HepG2 (cell line): Measurements from ENCODE around the gene MSANTD4. TPM values are rescaled to one million over a fixed set of nuclear protein-coding genes. Genes with fewer than 3 reads are reported as not detected.

Source experiments
- ATAC-seq: fragments of 200-7000 bp; cut with Tn5 transposase; 3 replicates; pipeline ENCODE4 v1.9.1; 2020; ENCODE audit warnings: mild to moderate bottlenecking, moderate library complexity
- BruUV-seq: library from RNA; stranded (reverse); fragments of 400-500 nt; replicated peaks from 2 replicates; lab custom pipeline; 2021; lab: Mats Ljungman, UMichigan
- CTCF ChIA-PET: fragments of 300-600 bp; formaldehyde crosslinking; extraction: SDS; loops from one replicate; lab custom pipeline; 2021; ENCODE audit warnings: low total read pairs, inconsistent platforms, low intra/inter-chr PET ratio; lab: Yijun Ruan, JAX
- POLR2A ChIA-PET: fragments of 350-600 bp; sonication (Branson Sonifier 250); formaldehyde crosslinking; loops from one replicate; lab custom pipeline; 2020; ENCODE audit warnings: antibody characterized with exemption, inconsistent platforms; lab: Yijun Ruan, JAX
- DNase-seq: peaks from one replicate; pipeline ENCODE4 v3.0.0-alpha.2; 2015; ENCODE audit warnings: low spot score
- FAIRE-seq: peaks from 3 replicates; lab custom pipeline; 2011; peaks lifted over from hg19 to GRCh38; lab: Jason Lieb, UNC
- H2AFZ ChIP-seq: one replicate; pipeline ENCODE4 v1.6.1; 2011; ENCODE audit warnings: low read length, inconsistent platforms
- H3K27ac ChIP-seq: fragments of 300-600 bp; 3 replicates; pipeline ENCODE4 v1.8.0; 2011; ENCODE audit warnings: mixed run types, mild to moderate bottlenecking, mixed read lengths, low read length, inconsistent platforms; ENCODE audit not compliant: insufficient read depth; ENCODE audit errors: extremely low read length
- H3K27me3 ChIP-seq, 2 experiments: fragments of 200-600 bp in 1 of 2; 2 replicates in 1 of 2; 3 replicates in 1 of 2; pipeline versions ENCODE4 v1.6.0 to v1.8.0; 2011; ENCODE audit warnings: low read length in 2 of 2, mild to moderate bottlenecking in 2 of 2, moderate library complexity in 2 of 2, inconsistent platforms in 1 of 2; ENCODE audit not compliant: insufficient read depth in 2 of 2, control insufficient read depth in 1 of 2
- H3K36me3 ChIP-seq, 2 experiments: fragments of 200-600 bp in 1 of 2; replicated peaks in 1 of 2; 2 replicates in 1 of 2; 3 replicates in 1 of 2; pipeline versions ENCODE4 v1.5.1 to v1.8.0; 2011; ENCODE audit warnings: low read length in 2 of 2, inconsistent platforms in 1 of 2; ENCODE audit not compliant: insufficient read depth in 2 of 2, control insufficient read depth in 1 of 2
- H3K4me1 ChIP-seq: 2 replicates; pipeline ENCODE4 v1.5.1; 2012; ENCODE audit warnings: low read length, inconsistent platforms; ENCODE audit not compliant: insufficient read depth
- H3K4me2 ChIP-seq: 2 replicates; pipeline ENCODE4 v1.6.0; 2011; ENCODE audit warnings: low read depth, low read length, inconsistent platforms
- H3K4me3 ChIP-seq, 3 experiments: fragments of 200-600 bp in 1 of 3; sonication (generic), shearing (Covaris generic) in 1 of 3; replicated peaks in 1 of 3; 2 replicates each; pipeline ENCODE4 v1.5.1; 2011 to 2016; ENCODE audit warnings: low read length in 3 of 3, inconsistent platforms in 2 of 3, low read depth in 2 of 3, mild to moderate bottlenecking in 2 of 3, control low read depth in 1 of 3, mixed read lengths in 1 of 3; ENCODE audit not compliant: insufficient read depth in 1 of 3
- H3K79me2 ChIP-seq: one replicate; pipeline ENCODE4 v1.6.1; 2011; ENCODE audit warnings: low read length, inconsistent platforms; ENCODE audit not compliant: insufficient read depth
- H3K9ac ChIP-seq: 2 replicates; pipeline ENCODE4 v1.6.0; 2011; ENCODE audit warnings: mild to moderate bottlenecking, low read depth, low read length, inconsistent platforms; ENCODE audit not compliant: insufficient read depth
- H3K9me3 ChIP-seq: 2 replicates; pipeline ENCODE4 v1.5.1; 2012; ENCODE audit warnings: mild to moderate bottlenecking, low read length
- H4K20me1 ChIP-seq: 2 replicates; pipeline ENCODE4 v1.6.0; 2011; ENCODE audit warnings: inconsistent platforms, mild to moderate bottlenecking, low read length, moderate library complexity; ENCODE audit not compliant: insufficient read depth
- EZH2 ChIP-seq: conservative IDR thresholded peaks from 2 replicates; pipeline ENCODE4 v1.6.1; 2012; ENCODE audit warnings: mild to moderate bottlenecking, low read depth, low read length, moderate library complexity
- LRRFIP1 ChIP-seq: sonication (generic); formaldehyde crosslinking; conservative IDR thresholded peaks from 2 replicates; pipeline ENCODE4 v1.4.0; 2020; ENCODE audit warnings: missing genetic modification reagents
- MBD4 ChIP-seq: IDR thresholded peaks from 2 replicates; pipeline ENCODE4 v1.6.1; 2012; ENCODE audit warnings: low read length, inconsistent platforms, borderline replicate concordance
- PAF1 ChIP-seq: IDR thresholded peaks from 2 replicates; pipeline ENCODE4 v1.6.1; 2016; ENCODE audit warnings: missing genetic modification reagents, missing compliant biosample characterization
- PITX1 ChIP-seq: sonication (generic); formaldehyde crosslinking; IDR thresholded peaks from 2 replicates; pipeline ENCODE4 v1.5.1; 2020; ENCODE audit warnings: mild to moderate bottlenecking, missing genetic modification reagents
- RBM39 ChIP-seq: fragments of 200-400 bp; formaldehyde crosslinking; IDR thresholded peaks from one replicate; pipeline ENCODE4 v1.6.1; 2018; ENCODE audit warnings: antibody characterized with exemption, mild to moderate bottlenecking, low read depth, low read length; ENCODE audit not compliant: poor library complexity, severe bottlenecking
- SAP130 ChIP-seq: IDR thresholded peaks from 2 replicates; pipeline ENCODE4 v1.6.1; 2016; ENCODE audit warnings: low read depth
- ZNF235 ChIP-seq: sonication (generic); formaldehyde crosslinking; IDR thresholded peaks from 2 replicates; pipeline ENCODE4 v1.8.1; 2023; ENCODE audit warnings: mild to moderate bottlenecking, missing genetic modification reagents, borderline replicate concordance
- ZNF562 ChIP-seq: sonication (generic); formaldehyde crosslinking; IDR thresholded peaks from 2 replicates; pipeline ENCODE4 v1.8.0; 2022; ENCODE audit warnings: missing genetic modification reagents, borderline replicate concordance
- ZSCAN20 ChIP-seq: sonication (generic); formaldehyde crosslinking; IDR thresholded peaks from 2 replicates; pipeline ENCODE4 v1.4.0; 2020; ENCODE audit warnings: missing genetic modification reagents, mild to moderate bottlenecking, borderline replicate concordance
- WGBS: methylation state at CpG from one replicate; pipeline ENCODE4 v1.1.6; 2017; ENCODE audit warnings: low lambda C conversion rate; 5-methylcytosine and 5-hydroxymethylcytosine counted together
- in situ Hi-C: cut with HindIII; loops from 2 replicates; pipeline ENCODE4 v1.10.0; 2017; ENCODE audit warnings: low pct_unique_long_range_greater_than_20kb; ENCODE audit not compliant: extremely low pct_ligation_motif_present
- intact Hi-C: fragments of 100-400 bp; cut with micrococcal nuclease; formaldehyde crosslinking; loops from one replicate; pipeline ENCODE4 v1.10.0; 2022; ENCODE audit not compliant: unreplicated experiment
- polyA plus RNA-seq, 8 experiments: library from polyadenylated mRNA; depleted of rRNA in 3 of 8; stranded (reverse) in 7 of 8; unstranded in 1 of 8; fragments of >200 nt; fragmentation: Illumina TruSeq in 4 of 8; extraction: Trizol in 4 of 8; gene quantifications; 2 replicates each; pipeline versions ENCODE4 v1.2.1 to v1.2.3, GENCODE V29; 2011 to 2016; ENCODE audit warnings: low read depth in 4 of 8, missing spikeins in 1 of 8, mixed read lengths in 1 of 8; ENCODE audit not compliant: insufficient read depth in 1 of 8
- total RNA-seq, 5 experiments: library from RNA; depleted of rRNA; stranded (reverse); fragments of >200 nt; fragmentation: Illumina TruSeq; extraction: Trizol; gene quantifications; 2 replicates each; pipeline ENCODE4 v1.2.3, GENCODE V29; 2016; ENCODE audit warnings: low read depth in 1 of 5
- TF ChIP-seq, protein P1 (sequence below): sonication (generic); formaldehyde crosslinking; IDR thresholded peaks from 2 replicates; pipeline ENCODE4 v1.4.0; 2020; ENCODE audit warnings: missing genetic modification reagents
- TF ChIP-seq, protein P2 (sequence below): sonication (generic); formaldehyde crosslinking; IDR thresholded peaks from 2 replicates; pipeline ENCODE4 v1.5.0; 2020; ENCODE audit warnings: missing genetic modification reagents, mild to moderate bottlenecking, borderline replicate concordance

The MSANTD4 gene
- total and polyA plus RNA-seq, 2 of the 13 experiments (the other 11 are each of a cell fraction or from before 2014, with no cell fraction given): 4.4 to 15.7 TPM

- no peak for DNase-seq
- in situ Hi-C loops (no loop called here), intact Hi-C loops (no loop called here)
- ATAC-seq: no peak
- 92% methylated on average over 4 of the region's 4 CpGs for WGBS
- H3K79me2 ChIP-seq: no peaks in the 10 kb centered on the region
- no peaks in the 10 kb centered on the region for H4K20me1 ChIP-seq
- H3K4me3 ChIP-seq: no peak overlapping the region
- no peak overlapping the region for H3K27ac ChIP-seq
- peaks cover 0 to 3% of the 10 kb centered on the region in 2 experiments; a peak in 1 of 5 replicates for H3K36me3 ChIP-seq
- FAIRE-seq: no peak
- ChIA-PET CTCF (no interaction called here), POLR2A (no interaction called here)
- no peak overlapping the region for H2AFZ ChIP-seq
- no peaks in the 10 kb centered on the region for H3K4me1 ChIP-seq
- no TSS peak for BruUV-seq
- H3K9ac ChIP-seq: no peak overlapping the region
- H3K9me3 ChIP-seq: no peaks in the 10 kb centered on the region
- H3K27me3 ChIP-seq: no peaks in the 10 kb centered on the region
- TF ChIP-seq PAF1 (CRISPR knock-in tag) (no peak), ZSCAN20 (CRISPR knock-in tag) (no peak), ZNF562 (no peak), EZH2 (no peak), LRRFIP1 (CRISPR knock-in tag) (no peak), RBM39 (no peak), ZNF235 (no peak), PITX1 (no peak), MBD4 (no peak), SAP130 (CRISPR knock-in tag) (no peak)
- TF ChIP-seq, protein P1, sequence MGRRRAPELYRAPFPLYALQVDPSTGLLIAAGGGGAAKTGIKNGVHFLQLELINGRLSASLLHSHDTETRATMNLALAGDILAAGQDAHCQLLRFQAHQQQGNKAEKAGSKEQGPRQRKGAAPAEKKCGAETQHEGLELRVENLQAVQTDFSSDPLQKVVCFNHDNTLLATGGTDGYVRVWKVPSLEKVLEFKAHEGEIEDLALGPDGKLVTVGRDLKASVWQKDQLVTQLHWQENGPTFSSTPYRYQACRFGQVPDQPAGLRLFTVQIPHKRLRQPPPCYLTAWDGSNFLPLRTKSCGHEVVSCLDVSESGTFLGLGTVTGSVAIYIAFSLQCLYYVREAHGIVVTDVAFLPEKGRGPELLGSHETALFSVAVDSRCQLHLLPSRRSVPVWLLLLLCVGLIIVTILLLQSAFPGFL (CRISPR knock-in tag): no peak
- TF ChIP-seq, protein P2, sequence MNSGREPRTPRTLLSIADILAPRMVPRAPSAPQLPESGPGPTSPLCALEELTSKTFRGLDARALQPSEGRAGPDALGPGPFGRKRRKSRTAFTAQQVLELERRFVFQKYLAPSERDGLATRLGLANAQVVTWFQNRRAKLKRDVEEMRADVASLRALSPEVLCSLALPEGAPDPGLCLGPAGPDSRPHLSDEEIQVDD (CRISPR knock-in tag): no peak
- H3K4me2 ChIP-seq: no peak overlapping the region
These were observed 20.6 kb downstream of the MSANTD4 start for GRCh38 chr11:106001304-106002012.
